ENCODE results near the gene PCDHGA12. TPM values are rescaled to one million over a fixed set of nuclear protein-coding genes. Genes with fewer than 3 reads are reported as not detected.

The PCDHGA12 gene
- total and polyA plus RNA-seq, 2 of the 8 experiments (the other 6 are each of a cell fraction or from before 2014, with no cell fraction given), result 0.88 to 1.3 TPM

DNA sequence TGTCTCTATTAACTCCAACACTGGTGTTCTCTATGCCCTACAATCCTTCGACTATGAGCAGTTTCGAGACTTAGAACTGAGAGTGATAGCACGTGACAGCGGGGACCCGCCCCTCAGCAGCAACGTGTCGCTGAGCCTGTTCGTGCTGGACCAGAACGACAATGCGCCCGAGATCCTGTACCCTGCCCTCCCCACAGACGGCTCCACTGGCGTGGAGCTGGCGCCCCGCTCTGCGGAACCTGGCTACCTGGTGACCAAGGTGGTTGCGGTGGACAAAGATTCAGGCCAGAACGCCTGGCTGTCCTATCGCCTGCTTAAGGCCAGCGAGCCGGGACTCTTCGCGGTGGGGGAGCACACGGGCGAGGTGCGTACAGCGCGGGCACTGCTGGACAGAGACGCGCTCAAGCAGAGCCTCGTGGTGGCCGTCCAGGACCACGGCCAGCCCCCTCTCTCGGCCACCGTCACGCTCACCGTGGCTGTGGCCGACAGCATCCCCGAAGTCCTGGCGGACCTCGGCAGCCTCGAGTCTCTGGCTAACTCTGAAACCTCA, 7.5 kb upstream of the PCDHGA12 start:
- Histone ChIP-seq H3K4me3 (ENCODE audit: extremely low read depth in 1 of 4, insufficient read depth in 2 of 4, low read depth in 3 of 4, low read length in 4 of 4) (no peak overlapping the region), H3K56ac (replicated peaks; ENCODE audit: insufficient read length, low read depth, low read length) (no peak overlapping the region), H3K36me3 (ENCODE audit: control insufficient read depth in 2 of 4, insufficient read depth in 4 of 4, low read length in 3 of 4) (peaks cover 2 to 34% (median 3%) of the 10 kb centered on the region in 4 experiments; a peak in 3 of 8 replicates), H2BK120ac (replicated peaks; ENCODE audit: low read depth, low read length) (no peak overlapping the region), H3K23ac (ENCODE audit: insufficient read length) (no peak overlapping the region), H3K4ac (replicated peaks; ENCODE audit: insufficient read length, low read depth, low read length) (no peak overlapping the region), H2AFZ (ENCODE audit: low read length) (no peak overlapping the region), H3K18ac (ENCODE audit: extremely low read depth, low read length) (no peak overlapping the region), H4K20me1 (replicated peaks in 1 of 2; ENCODE audit: control insufficient read depth in 1 of 2, insufficient read depth in 2 of 2, low read length in 2 of 2) (no peaks in the 10 kb centered on the region), H2BK20ac (ENCODE audit: low read length) (no peak overlapping the region), H3K23me2 (ENCODE audit: low read depth, low read length) (no peaks in the 10 kb centered on the region), H3K9me3 (ENCODE audit: insufficient read depth in 2 of 2, low read depth in 1 of 2, low read length in 1 of 2) (peaks cover 49 to 51% of the 10 kb centered on the region in 2 experiments), H3K27ac (ENCODE audit: low read depth, low read length) (no peak overlapping the region), H3K4me2 (ENCODE audit: insufficient read depth in 1 of 2, low read depth in 2 of 2, low read length in 2 of 2) (no peak overlapping the region), H2BK12ac (ENCODE audit: low read depth, low read length) (no peak overlapping the region), H2BK5ac (ENCODE audit: low read depth, low read length) (no peak overlapping the region), H2AK5ac (ENCODE audit: low read depth, low read length) (no peak overlapping the region), H3K14ac (ENCODE audit: insufficient read length) (no peak overlapping the region), H4K8ac (ENCODE audit: extremely low read depth, insufficient read depth, low read length) (no peak overlapping the region), H4K91ac (replicated peaks; ENCODE audit: insufficient read length, low read length) (no peak overlapping the region), H3K79me1 (ENCODE audit: low read depth, low read length) (peaks cover 2% of the 10 kb centered on the region; the same call in 1 of the 2 replicates), H4K5ac (ENCODE audit: insufficient read length, low read depth, low read length) (no peak overlapping the region), H3K4me1 (replicated peaks in 1 of 4; ENCODE audit: control insufficient read depth in 3 of 4, insufficient read depth in 4 of 4, low read length in 3 of 4) (no peaks in the 10 kb centered on the region; a peak in 1 of 7 replicates), H2BK15ac (ENCODE audit: low read length) (no peak overlapping the region), H3K79me2 (ENCODE audit: control insufficient read depth in 1 of 2, insufficient read depth in 2 of 2, low read length in 2 of 2) (no peaks in the 10 kb centered on the region; a peak in 1 of 4 replicates), H3K9ac (replicated peaks in 1 of 4; ENCODE audit: extremely low read depth in 1 of 4, low read depth in 3 of 4, low read length in 3 of 4) (no peak overlapping the region), H3K27me3 (replicated peaks in 1 of 4; ENCODE audit: control insufficient read depth in 3 of 4, extremely low read depth in 1 of 4, insufficient read depth in 3 of 4, low read length in 3 of 4) (peaks cover 0 to 12% (median 6%) of the 10 kb centered on the region in 4 experiments; a peak in 4 of 7 replicates)
- FAIRE-seq (no peak), DNase-seq (ENCODE audit: low read depth in 1 of 2, low spot score in 2 of 2) (no peak)
- CTCF ChIA-PET (ENCODE audit: partially characterized antibody), result interaction anchor here (1.2 to 23.3 kb wide), 9 partner anchors 10 to 130 kb away, joined by 3 to 1236 read pairs (median 9); partner anchors contain the start of genes PCDHGA10, PCDHGB1, PCDHGB6 and PCDHGC4
- WGBS, 2 experiments (ENCODE audit: extremely low coverage in 1 of 2, insufficient coverage in 1 of 2, insufficient read length in 1 of 2, insufficient replicate concordance in 2 of 2, low coverage in 1 of 2, low lambda C conversion rate in 2 of 2, missing lambda C conversion rate in 1 of 2), result 95% methylated on average over 35 of the region's 42 CpGs; no CpG with 5 or more reads in 1 of the 2 experiments
- POLR2A ChIA-PET (ENCODE audit: partially characterized antibody), result no interaction called here
- TF ChIP-seq RXRA (IDR thresholded peaks at IDR 0.05; ENCODE audit: insufficient read depth, low read depth, low read length) (no peak), YY1 (IDR thresholded peaks at IDR 0.05; ENCODE audit: low read depth, low read length) (no peak), GTF2F1 (IDR thresholded peaks at IDR 0.05; ENCODE audit: borderline replicate concordance, low read depth, low read length) (no peak)
